Left ventricle myocardium inferior (tissue), 1 donor: ENCODE results near the gene CLDN9. TPM values are rescaled to one million over a fixed set of nuclear protein-coding genes. Genes with fewer than 3 reads are reported as not detected.

ENCODE experiments used
- DNase-seq: peaks from one replicate; pipeline ENCODE4 v3.0.0-alpha.2; 2020
- H3K27ac ChIP-seq: fragments of 200-600 bp; replicated peaks from 2 replicates; pipeline ENCODE4 v1.8.0; 2021
- H3K27me3 ChIP-seq: fragments of 200-600 bp; 2 replicates; pipeline ENCODE4 v1.8.0; 2021; ENCODE audit warnings: low read depth
- H3K36me3 ChIP-seq: fragments of 200-600 bp; 2 replicates; pipeline ENCODE4 v1.8.0; 2021
- H3K4me1 ChIP-seq: fragments of 200-600 bp; 2 replicates; pipeline ENCODE4 v1.8.0; 2021
- H3K4me3 ChIP-seq: fragments of 200-600 bp; 2 replicates; pipeline ENCODE4 v1.8.0; 2021; ENCODE audit warnings: mild to moderate bottlenecking, moderate library complexity
- H3K9me3 ChIP-seq: fragments of 200-600 bp; replicated peaks from 2 replicates; pipeline ENCODE4 v1.8.0; 2021
- CTCF ChIP-seq: fragments of 200-600 bp; IDR thresholded peaks from 2 replicates; pipeline ENCODE4 v1.8.0; 2021; ENCODE audit warnings: antibody characterized with exemption, mild to moderate bottlenecking, borderline replicate concordance
- intact Hi-C: fragments of 100-400 bp; cut with micrococcal nuclease; formaldehyde crosslinking; loops from one replicate; pipeline ENCODE4 v1.11.0; 2022
- total RNA-seq: library from RNA; stranded (reverse); fragmentation: NEBNext Ultra II Directional; extraction: Animal tissue kit (Norgen Biotek cat#: 25700); gene quantifications from one replicate; pipeline ENCODE4 v1.2.1, GENCODE V29; 2021
- donor health status: DM: no; HTN: yes; CAD: no; lungs with severe emphysema.

The CLDN9 gene
- total RNA-seq, 1 donor from 2014 or later: 1.2 TPM

- DNase-seq: no peak
- Histone ChIP-seq H3K9me3 (no peaks in the 10 kb centered on the region), H3K4me3 (no peak overlapping the region), H3K27ac (no peak overlapping the region), H3K4me1 (peaks cover 31% of the 10 kb centered on the region), H3K36me3 (peaks cover 5% of the 10 kb centered on the region), H3K27me3 (peaks cover 35% of the 10 kb centered on the region)
- intact Hi-C loops: no loop called here
- no peak for TF ChIP-seq CTCF
Measured at GRCh38 chr16:2976201-2976600, 36.5 kb upstream of the CLDN9 start.

GRCh38 chr16:2976673-2977072 lies 36.0 kb upstream of the CLDN9 start:
- intact Hi-C loops: no loop called here
- Histone ChIP-seq H3K27ac (no peak overlapping the region), H3K36me3 (peaks cover 5% of the 10 kb centered on the region), H3K4me1 (peaks cover 30% of the 10 kb centered on the region), H3K27me3 (peaks cover 35% of the 10 kb centered on the region), H3K4me3 (no peak overlapping the region), H3K9me3 (no peaks in the 10 kb centered on the region)
- TF ChIP-seq CTCF: no peak
- DNase-seq: no peak

GRCh38 chr16:2977440-2977839 lies 35.3 kb upstream of the CLDN9 start:
- H3K27me3 ChIP-seq: peaks cover 35% of the 10 kb centered on the region
- no peak for DNase-seq
- intact Hi-C loops: no loop called here
- H3K27ac ChIP-seq: no peak overlapping the region
- H3K36me3 ChIP-seq: no peaks in the 10 kb centered on the region
- H3K9me3 ChIP-seq: no peaks in the 10 kb centered on the region
- no peak overlapping the region for H3K4me3 ChIP-seq
- TF ChIP-seq CTCF: no peak
- peaks cover 24% of the 10 kb centered on the region for H3K4me1 ChIP-seq

GRCh38 chr16:2979669-2980226 lies 33.0 kb upstream of the CLDN9 start:
- no peak for TF ChIP-seq CTCF
- intact Hi-C loops: no loop called here
- H3K27me3 ChIP-seq: peaks cover 35% of the 10 kb centered on the region
- H3K4me3 ChIP-seq: peak overlapping the region; percentile 74
- H3K36me3 ChIP-seq: no peaks in the 10 kb centered on the region
- H3K4me1 ChIP-seq: peaks cover 33% of the 10 kb centered on the region
- DNase-seq: no peak
- no peaks in the 10 kb centered on the region for H3K9me3 ChIP-seq
- no peak overlapping the region for H3K27ac ChIP-seq

- Histone ChIP-seq H3K27ac (peak within 1 kb of the TSS; percentile 80), H3K9me3 (no peaks in the 10 kb centered on the region), H3K4me1 (peaks cover 41% of the 10 kb centered on the region), H3K36me3 (no peaks in the 10 kb centered on the region), H3K27me3 (peaks cover 35% of the 10 kb centered on the region), H3K4me3 (peak within 1 kb of the TSS; percentile 74)
- peak; percentile 91 for DNase-seq
- intact Hi-C loops: no loop called here
- TF ChIP-seq CTCF: no peak
Measured at GRCh38 chr16:2980227-2981176, 32.2 kb upstream of the CLDN9 start, which contains the start of gene PKMYT1. PKMYT1 (minus strand) TSS chr16:2980446; CDS start chr16:2979657, 789 bp downstream.
